Trophoblast cell (in vitro differentiated cells and primary cell): Measurements from ENCODE around the gene FAM117A.
A peak's percentile ranks its signal among the peaks of the same experiment; 100 is the strongest.

ENCODE experiments used
- DNase-seq, 2 donors: peaks; one replicate each; pipeline ENCODE4 v3.0.0-alpha.2; 2016
- H2AFZ ChIP-seq: 2 replicates; pipeline ENCODE4 v1.6.1; 2013; ENCODE audit warnings: low read length, moderate library complexity, mild to moderate bottlenecking; ENCODE audit not compliant: insufficient read depth, poor library complexity
- H2AK5ac ChIP-seq: 2 replicates; pipeline ENCODE4 v1.6.1; 2013; ENCODE audit warnings: mild to moderate bottlenecking, low read length
- H2BK120ac ChIP-seq: 2 replicates; pipeline ENCODE4 v1.6.1; 2013; ENCODE audit warnings: low read length, mild to moderate bottlenecking, moderate library complexity; ENCODE audit not compliant: insufficient read depth, poor library complexity
- H2BK12ac ChIP-seq: 2 replicates; pipeline ENCODE4 v1.6.1; 2013; ENCODE audit warnings: mild to moderate bottlenecking, low read length, moderate library complexity
- H2BK5ac ChIP-seq: 2 replicates; pipeline ENCODE4 v1.6.1; 2013; ENCODE audit warnings: low read length, low read depth, moderate library complexity, mild to moderate bottlenecking; ENCODE audit not compliant: poor library complexity
- H3K14ac ChIP-seq: 2 replicates; pipeline ENCODE4 v1.6.1; 2013; ENCODE audit warnings: mild to moderate bottlenecking, low read length
- H3K18ac ChIP-seq: 2 replicates; pipeline ENCODE4 v1.6.1; 2013; ENCODE audit warnings: mild to moderate bottlenecking, low read length
- H3K23ac ChIP-seq: 2 replicates; pipeline ENCODE4 v1.6.1; 2013; ENCODE audit warnings: low read length
- H3K27ac ChIP-seq: 2 replicates; pipeline ENCODE4 v1.5.1; 2013; ENCODE audit warnings: low read depth, mild to moderate bottlenecking, inconsistent platforms, low read length, moderate library complexity
- H3K27me3 ChIP-seq: 2 replicates; pipeline ENCODE4 v1.6.1; 2013; ENCODE audit warnings: inconsistent platforms, mild to moderate bottlenecking, low read length, moderate library complexity; ENCODE audit not compliant: insufficient read depth
- H3K36me3 ChIP-seq, 2 experiments: 1 replicate in 1 of 2; 2 replicates in 1 of 2; pipeline ENCODE4 v1.6.1; 2013; ENCODE audit warnings: low read length in 2 of 2, mild to moderate bottlenecking in 2 of 2, moderate library complexity in 1 of 2; ENCODE audit not compliant: insufficient read depth in 2 of 2, control insufficient read depth in 1 of 2
- H3K4ac ChIP-seq: 2 replicates; pipeline ENCODE4 v1.6.1; 2013; ENCODE audit warnings: low read depth, mild to moderate bottlenecking, low read length, moderate library complexity
- H3K4me1 ChIP-seq, 2 experiments: 1 replicate in 1 of 2; 2 replicates in 1 of 2; pipeline ENCODE4 v1.6.1; 2013; ENCODE audit warnings: low read length in 2 of 2, mild to moderate bottlenecking in 2 of 2, moderate library complexity in 1 of 2; ENCODE audit not compliant: insufficient read depth in 2 of 2, control insufficient read depth in 1 of 2
- H3K4me2 ChIP-seq: 2 replicates; pipeline ENCODE4 v1.6.1; 2013; ENCODE audit warnings: inconsistent platforms, mild to moderate bottlenecking, low read length, moderate library complexity
- H3K4me3 ChIP-seq: 2 replicates; pipeline ENCODE4 v1.5.1; 2013; ENCODE audit warnings: mild to moderate bottlenecking, low read depth, low read length, inconsistent platforms
- H3K79me1 ChIP-seq: one replicate; pipeline ENCODE4 v1.6.1; 2013; ENCODE audit warnings: low read length
- H3K79me2 ChIP-seq: 2 replicates; pipeline ENCODE4 v1.6.1; 2013; ENCODE audit warnings: low read length, mild to moderate bottlenecking; ENCODE audit not compliant: control insufficient read depth, insufficient read depth, poor library complexity
- H3K9ac ChIP-seq: 2 replicates; pipeline ENCODE4 v1.6.1; 2013; ENCODE audit warnings: mild to moderate bottlenecking, low read length
- H3K9me3 ChIP-seq: 2 replicates; pipeline ENCODE4 v1.6.1; 2013; ENCODE audit warnings: low read depth, mild to moderate bottlenecking, control low read depth, inconsistent platforms, low read length; ENCODE audit not compliant: insufficient read depth
- H4K12ac ChIP-seq: 2 replicates; pipeline ENCODE4 v1.6.1; 2013; ENCODE audit warnings: low read depth, mild to moderate bottlenecking, low read length, moderate library complexity
- H4K8ac ChIP-seq: 2 replicates; pipeline ENCODE4 v1.6.1; 2013; ENCODE audit warnings: low read depth, mild to moderate bottlenecking, low read length, moderate library complexity
- H4K91ac ChIP-seq: one replicate; pipeline ENCODE4 v1.6.1; 2013; ENCODE audit warnings: low read depth, mild to moderate bottlenecking, low read length, moderate library complexity
- WGBS: extraction: QIAGEN DNeasy Blood & Tissue Kit; methylation state at CpG from one replicate; pipeline ENCODE4 v1.1.7; 2013; ENCODE audit warnings: missing lambda C conversion rate; ENCODE audit not compliant: insufficient read length, insufficient coverage; ENCODE audit errors: extremely low coverage; 5-methylcytosine and 5-hydroxymethylcytosine counted together

The FAM117A gene

GRCh38 chr17:49787884-49788477, 24.1 kb upstream of the FAM117A start:
- WGBS, result no CpG with 5 or more reads among the region's 17 CpGs
- Histone ChIP-seq H3K79me2 (peaks cover 8% of the 10 kb centered on the region), H3K9ac (peak overlapping the region; percentile 8), H2BK120ac (peak overlapping the region; percentile 58), H3K27ac (peak overlapping the region; percentile 36), H4K91ac (peak overlapping the region; percentile 41), H3K18ac (no peak overlapping the region), H2BK12ac (peak overlapping the region; percentile 8), H4K8ac (peak overlapping the region; percentile 95), H3K4ac (peak overlapping the region; percentile 53), H3K27me3 (no peaks in the 10 kb centered on the region), H3K79me1 (peaks cover 9% of the 10 kb centered on the region), H2AK5ac (no peak overlapping the region), H2BK5ac (peak overlapping the region; percentile 39), H4K12ac (peak overlapping the region; percentile 96), H3K4me1 (peaks cover 9 to 11% of the 10 kb centered on the region in 2 experiments), H3K36me3 (peaks cover 4 to 11% of the 10 kb centered on the region in 2 experiments), H3K4me2 (peak overlapping the region; percentile 69), H2AFZ (peak overlapping the region; percentile 17), H3K9me3 (no peaks in the 10 kb centered on the region), H3K23ac (no peak overlapping the region), H3K14ac (peak overlapping the region; percentile 66), H3K4me3 (peak overlapping the region; percentile 48)
- no peak for DNase-seq

- DNase-seq, result no peak
- Histone ChIP-seq H3K4me3 (no peak overlapping the region), H3K4ac (no peak overlapping the region), H3K79me2 (peaks cover 5% of the 10 kb centered on the region), H4K8ac (no peak overlapping the region), H3K9me3 (no peaks in the 10 kb centered on the region), H3K9ac (no peak overlapping the region), H2BK5ac (no peak overlapping the region), H3K27me3 (no peaks in the 10 kb centered on the region), H3K79me1 (peaks cover 9% of the 10 kb centered on the region), H3K36me3 (no peaks in the 10 kb centered on the region), H2BK12ac (no peak overlapping the region), H4K12ac (no peak overlapping the region), H3K18ac (no peak overlapping the region), H3K27ac (no peak overlapping the region), H2BK120ac (no peak overlapping the region), H2AFZ (no peak overlapping the region), H3K23ac (no peak overlapping the region), H4K91ac (no peak overlapping the region), H3K14ac (no peak overlapping the region), H2AK5ac (no peak overlapping the region), H3K4me2 (no peak overlapping the region), H3K4me1 (peaks cover 9% of the 10 kb centered on the region in 2 experiments)
- WGBS, result no CpG with 5 or more reads among the region's 1 CpG
Measured at GRCh38 chr17:49784636-49785035, 20.7 kb upstream of the FAM117A start.

DNA sequence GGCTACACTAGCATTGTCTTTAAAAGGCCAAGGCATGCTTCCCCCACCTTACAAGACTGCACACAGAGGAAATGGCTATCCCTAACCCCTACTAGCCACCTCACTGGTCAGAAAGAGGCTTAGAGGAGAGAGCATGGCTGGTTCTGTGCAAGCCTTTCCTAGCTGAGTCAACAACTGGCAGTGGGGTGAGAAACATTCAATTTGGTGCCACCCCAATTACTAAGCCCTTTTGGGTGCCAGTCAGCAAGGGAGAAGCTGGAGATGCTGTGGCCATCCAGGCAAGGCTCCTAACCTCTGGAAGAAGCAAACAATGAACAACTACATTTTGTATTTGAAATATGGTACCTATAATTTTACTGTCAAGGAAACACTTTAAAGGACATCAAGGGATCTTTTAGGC, 19.9 kb upstream of the FAM117A start:
- Histone ChIP-seq H2AK5ac (no peak overlapping the region), H4K91ac (no peak overlapping the region), H2BK5ac (no peak overlapping the region), H3K27ac (no peak overlapping the region), H4K8ac (no peak overlapping the region), H3K9me3 (no peaks in the 10 kb centered on the region), H3K27me3 (no peaks in the 10 kb centered on the region), H3K18ac (no peak overlapping the region), H3K36me3 (no peaks in the 10 kb centered on the region), H3K4me2 (no peak overlapping the region), H2BK120ac (no peak overlapping the region), H3K79me2 (peaks cover 3% of the 10 kb centered on the region), H2BK12ac (no peak overlapping the region), H3K23ac (no peak overlapping the region), H4K12ac (no peak overlapping the region), H3K4me3 (no peak overlapping the region), H3K9ac (no peak overlapping the region), H3K4me1 (peaks cover 6 to 7% of the 10 kb centered on the region in 2 experiments), H3K79me1 (peaks cover 8% of the 10 kb centered on the region), H3K4ac (no peak overlapping the region), H2AFZ (no peak overlapping the region), H3K14ac (no peak overlapping the region)
- no peak for DNase-seq

- no peak overlapping the region for H4K8ac ChIP-seq
- H3K9ac ChIP-seq, result no peak overlapping the region
- H3K27ac ChIP-seq, result no peak overlapping the region
- H3K4me3 ChIP-seq, result no peak overlapping the region
- peaks cover 6 to 7% of the 10 kb centered on the region in 2 experiments for H3K4me1 ChIP-seq
- no peak for DNase-seq
- no peak overlapping the region for H3K18ac ChIP-seq
- no peak overlapping the region for H3K4me2 ChIP-seq
- H3K36me3 ChIP-seq, result no peaks in the 10 kb centered on the region
- H2BK120ac ChIP-seq, result no peak overlapping the region
- no peaks in the 10 kb centered on the region for H3K27me3 ChIP-seq
- H3K14ac ChIP-seq, result no peak overlapping the region
- H3K79me1 ChIP-seq, result peaks cover 5% of the 10 kb centered on the region
- no peak overlapping the region for H2AK5ac ChIP-seq
- no peak overlapping the region for H3K4ac ChIP-seq
- no peak overlapping the region for H2BK12ac ChIP-seq
- H3K79me2 ChIP-seq, result no peaks in the 10 kb centered on the region
- H4K91ac ChIP-seq, result no peak overlapping the region
- WGBS, result no CpG with 5 or more reads among the region's 3 CpGs
- no peak overlapping the region for H4K12ac ChIP-seq
- H2AFZ ChIP-seq, result no peak overlapping the region
- no peak overlapping the region for H2BK5ac ChIP-seq
- H3K23ac ChIP-seq, result no peak overlapping the region
- H3K9me3 ChIP-seq, result no peaks in the 10 kb centered on the region
Measured at GRCh38 chr17:49783071-49783715, 19.3 kb upstream of the FAM117A start.
